Endothelial cell of umbilical vein (primary cell): ENCODE data around the gene COG2. TPM values are rescaled to one million over a fixed set of nuclear protein-coding genes. Genes with fewer than 3 reads are reported as not detected.

ENCODE experiments used
- Bru-seq: library from RNA; stranded (reverse); fragments of 400-500 nt; gene quantifications from one replicate; lab custom pipeline; 2021; lab: Mats Ljungman, UMichigan
- BruChase-seq, 2 experiments: library from RNA; stranded (reverse); fragments of 400-500 nt; gene quantifications; one replicate each; lab custom pipeline; 2021; lab: Mats Ljungman, UMichigan
- BruUV-seq: library from RNA; stranded (reverse); fragments of 400-500 nt; replicated peaks from 2 replicates; lab custom pipeline; 2021; lab: Mats Ljungman, UMichigan
- CTCF ChIA-PET: fragments of 300-600, 350-600 bp; sonication (Branson Sonifier 250); formaldehyde crosslinking; loops from one replicate; lab custom pipeline; 2021; ENCODE audit warnings: antibody characterized with exemption, inconsistent platforms; lab: Charles Lee
- POLR2A ChIA-PET: fragments of 300-600, 350-600 bp; sonication (Branson Sonifier 250); formaldehyde crosslinking; loops from one replicate; lab custom pipeline; 2021; ENCODE audit warnings: antibody characterized with exemption, inconsistent platforms; lab: Charles Lee
- DNase-seq: peaks from one replicate; pipeline ENCODE4 v3.0.0-alpha.2; 2011; ENCODE audit warnings: low read depth, low spot score
- FAIRE-seq: peaks from 2 replicates; lab custom pipeline; 2011; peaks lifted over from hg19 to GRCh38; lab: Jason Lieb, UNC
- H2AFZ ChIP-seq: 2 replicates; pipeline ENCODE4 v1.6.0; 2012; ENCODE audit warnings: low read depth, low read length, control low read depth, inconsistent platforms
- H3K27ac ChIP-seq: 2 replicates; pipeline ENCODE4 v1.5.1; 2011; ENCODE audit warnings: low read depth, mild to moderate bottlenecking, control low read depth, low read length, moderate library complexity; ENCODE audit not compliant: insufficient read depth
- H3K27me3 ChIP-seq, 2 experiments: 2 replicates each; pipeline versions ENCODE4 v1.6.0 to v1.6.1; 2011; ENCODE audit warnings: low read length in 2 of 2, mixed read lengths in 1 of 2; ENCODE audit not compliant: control insufficient read depth in 2 of 2, insufficient read depth in 2 of 2
- H3K36me3 ChIP-seq, 2 experiments: 2 replicates in 1 of 2; 3 replicates in 1 of 2; pipeline ENCODE4 v1.5.1; 2011; ENCODE audit warnings: low read length in 2 of 2, mild to moderate bottlenecking in 1 of 2, moderate library complexity in 1 of 2; ENCODE audit not compliant: control insufficient read depth in 2 of 2, insufficient read depth in 2 of 2; ENCODE audit errors: extremely low read depth in 1 of 2
- H3K4me1 ChIP-seq: 3 replicates; pipeline ENCODE4 v1.5.1; 2011; ENCODE audit warnings: mild to moderate bottlenecking, low read length; ENCODE audit not compliant: control insufficient read depth, insufficient read depth; ENCODE audit errors: extremely low read depth
- H3K4me2 ChIP-seq: 2 replicates; pipeline ENCODE4 v1.6.1; 2011; ENCODE audit warnings: low read length, control low read depth, mixed read lengths; ENCODE audit not compliant: insufficient read depth
- H3K4me3 ChIP-seq, 3 experiments: fragments of 200-600 bp in 1 of 3; sonication (generic), shearing (Covaris generic) in 1 of 3; replicated peaks in 1 of 3; 2 replicates each; pipeline ENCODE4 v1.5.1; 2011 to 2016; ENCODE audit warnings: control low read depth in 3 of 3, low read length in 3 of 3, mild to moderate bottlenecking in 2 of 3, inconsistent platforms in 1 of 3, low read depth in 1 of 3, moderate library complexity in 1 of 3; ENCODE audit not compliant: insufficient read depth in 1 of 3
- H3K79me2 ChIP-seq: 2 replicates; pipeline ENCODE4 v1.6.0; 2012; ENCODE audit warnings: low read length, inconsistent platforms; ENCODE audit not compliant: control insufficient read depth, insufficient read depth
- H3K9ac ChIP-seq: replicated peaks from 2 replicates; pipeline ENCODE3; 2011; ENCODE audit warnings: low read length, control low read depth; ENCODE audit not compliant: insufficient read depth; ENCODE audit errors: extremely low read depth
- H3K9me1 ChIP-seq: replicated peaks from 3 replicates; pipeline ENCODE4 v1.6.0; 2011; ENCODE audit warnings: mild to moderate bottlenecking, low read length; ENCODE audit not compliant: control insufficient read depth, insufficient read depth; ENCODE audit errors: extremely low read depth
- H3K9me3 ChIP-seq: replicated peaks from 2 replicates; pipeline ENCODE4 v1.5.1; 2012; ENCODE audit warnings: low read length, inconsistent platforms; ENCODE audit not compliant: control insufficient read depth, insufficient read depth
- H4K20me1 ChIP-seq: replicated peaks from 2 replicates; pipeline ENCODE3; 2011; ENCODE audit warnings: mild to moderate bottlenecking, low read length; ENCODE audit not compliant: control insufficient read depth, insufficient read depth; ENCODE audit errors: extremely low read depth
- EZH2 ChIP-seq: IDR thresholded peaks from 2 replicates; pipeline ENCODE4 v1.6.1; 2012; ENCODE audit warnings: borderline replicate concordance, low read depth, mild to moderate bottlenecking, moderate library complexity, low read length, inconsistent platforms; ENCODE audit not compliant: severe bottlenecking
- FOS ChIP-seq: IDR thresholded peaks from 2 replicates; pipeline ENCODE4 v1.6.1; 2011; ENCODE audit warnings: mild to moderate bottlenecking, low read length, moderate library complexity, borderline replicate concordance; ENCODE audit not compliant: insufficient read depth
- GATA2 ChIP-seq: IDR thresholded peaks from 2 replicates; pipeline ENCODE4 v1.7.0; 2011; ENCODE audit warnings: low read depth, mild to moderate bottlenecking, moderate library complexity, mixed read lengths, low read length; ENCODE audit not compliant: insufficient read length, insufficient read depth
- JUN ChIP-seq: IDR thresholded peaks from 2 replicates; pipeline ENCODE4 v1.6.1; 2011; ENCODE audit warnings: borderline replicate concordance, low read depth; ENCODE audit not compliant: insufficient read length, insufficient read depth
- MYC ChIP-seq: IDR thresholded peaks from one replicate; pipeline ENCODE4 v1.6.1; 2011; ENCODE audit warnings: mild to moderate bottlenecking, low read depth, low read length
- POLR2A ChIP-seq: IDR thresholded peaks from 2 replicates; pipeline ENCODE4 v1.6.1; 2012; ENCODE audit warnings: low read depth, mild to moderate bottlenecking, control low read depth, low read length
- POLR2AphosphoS5 ChIP-seq: IDR thresholded peaks from 2 replicates; pipeline ENCODE4 v1.6.1; 2012; ENCODE audit warnings: low read depth, mild to moderate bottlenecking, control low read depth, low read length, moderate library complexity; ENCODE audit not compliant: insufficient read depth
- dilution Hi-C: fragments of 300-500 bp; cut with MboI; formaldehyde crosslinking; loops from one replicate; pipeline ENCODE4 v1.15.0; 2019; ENCODE audit warnings: low sequenced_read_pairs; ENCODE audit not compliant: extremely low pct_ligation_motif_present
- intact Hi-C: fragments of 100-400 bp; cut with micrococcal nuclease; formaldehyde crosslinking; loops from one replicate; pipeline ENCODE4 v1.10.0; 2022
- long read RNA-seq: library from polyadenylated mRNA; stranded (forward); transcript quantifications from one replicate; pipeline ENCODE4 v2.0.0, GENCODE V29; 2021
- polyA minus RNA-seq, 3 experiments: library from RNA; depleted of rRNA, polyadenylated mRNA; stranded (reverse); fragments of >200 nt; gene quantifications; 1 replicate in 1 of 3; 2 replicates in 2 of 3; pipeline ENCODE4 v1.2.3, GENCODE V29; 2011
- polyA plus RNA-seq, 4 experiments: library from polyadenylated mRNA; depleted of rRNA in 3 of 4; stranded (reverse) in 3 of 4; unstranded in 1 of 4; fragments of >200 nt; gene quantifications; 2 replicates each; pipeline versions ENCODE4 v1.2.1 to v1.2.3, GENCODE V29; 2011 to 2012; ENCODE audit warnings: missing spikeins in 1 of 4
- total RNA-seq: library from RNA; stranded (reverse); gene quantifications from 2 replicates; pipeline ENCODE4 v1.2.3, GENCODE V29; 2021
- TF ChIP-seq, protein P1 (sequence below): IDR thresholded peaks from 2 replicates; pipeline ENCODE4 v1.6.1; 2011; ENCODE audit not compliant: insufficient read depth, insufficient read length
- TF ChIP-seq, protein P2 (sequence below), 2 donors: IDR thresholded peaks; 1 replicate in 1 of 2; 2 replicates in 1 of 2; pipeline ENCODE4 v1.5.1; 2011; ENCODE audit warnings: low read length in 2 of 2, mild to moderate bottlenecking in 2 of 2, moderate library complexity in 2 of 2, control low read depth in 1 of 2, inconsistent platforms in 1 of 2, low read depth in 1 of 2; ENCODE audit not compliant: insufficient read depth in 1 of 2; ENCODE audit errors: extremely low read depth in 1 of 2

Gene COG2, protein sequence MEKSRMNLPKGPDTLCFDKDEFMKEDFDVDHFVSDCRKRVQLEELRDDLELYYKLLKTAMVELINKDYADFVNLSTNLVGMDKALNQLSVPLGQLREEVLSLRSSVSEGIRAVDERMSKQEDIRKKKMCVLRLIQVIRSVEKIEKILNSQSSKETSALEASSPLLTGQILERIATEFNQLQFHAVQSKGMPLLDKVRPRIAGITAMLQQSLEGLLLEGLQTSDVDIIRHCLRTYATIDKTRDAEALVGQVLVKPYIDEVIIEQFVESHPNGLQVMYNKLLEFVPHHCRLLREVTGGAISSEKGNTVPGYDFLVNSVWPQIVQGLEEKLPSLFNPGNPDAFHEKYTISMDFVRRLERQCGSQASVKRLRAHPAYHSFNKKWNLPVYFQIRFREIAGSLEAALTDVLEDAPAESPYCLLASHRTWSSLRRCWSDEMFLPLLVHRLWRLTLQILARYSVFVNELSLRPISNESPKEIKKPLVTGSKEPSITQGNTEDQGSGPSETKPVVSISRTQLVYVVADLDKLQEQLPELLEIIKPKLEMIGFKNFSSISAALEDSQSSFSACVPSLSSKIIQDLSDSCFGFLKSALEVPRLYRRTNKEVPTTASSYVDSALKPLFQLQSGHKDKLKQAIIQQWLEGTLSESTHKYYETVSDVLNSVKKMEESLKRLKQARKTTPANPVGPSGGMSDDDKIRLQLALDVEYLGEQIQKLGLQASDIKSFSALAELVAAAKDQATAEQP
- total RNA-seq: 20.7 and 24.2 TPM in 2 replicates
- 6.1 and 7.6 TPM in 2 replicates for polyA plus RNA-seq
- polyA plus RNA-seq (2011; cell fraction: cytosol; rRNA removed): 9.3 and 9.6 TPM in 2 replicates
- polyA plus RNA-seq (2011; cell fraction: nucleus; rRNA removed): 25.8 and 28.7 TPM in 2 replicates
- 11.3 and 14.0 TPM in 2 replicates for polyA plus RNA-seq (2012)
- 13.1 TPM in 2 replicates for polyA minus RNA-seq
- 11.4 TPM for polyA minus RNA-seq (2011; cell fraction: cytosol; rRNA and poly(A)+ RNA removed)
- 14.0 and 19.5 TPM in 2 replicates for polyA minus RNA-seq (2011; cell fraction: nucleus; rRNA and poly(A)+ RNA removed)
- percentile 78 among the genes with signal in this experiment for Bru-seq, nascent RNA
- BruChase-seq, experiment 1, labeled RNA remaining after a 6-hour chase: percentile 55 among the genes with signal in this experiment
- BruChase-seq, experiment 2, labeled RNA remaining after a 2-hour chase: percentile 61 among the genes with signal in this experiment
- long read RNA-seq, transcript COG2-202 (18 exons, 2,921 nt): major isoform, 20 of 89 reads
- long read RNA-seq, partial matches to known transcripts: 59 of 89 reads
- long read RNA-seq, other reads (novel, unspliced or antisense): 9 of 89 reads

DNA sequence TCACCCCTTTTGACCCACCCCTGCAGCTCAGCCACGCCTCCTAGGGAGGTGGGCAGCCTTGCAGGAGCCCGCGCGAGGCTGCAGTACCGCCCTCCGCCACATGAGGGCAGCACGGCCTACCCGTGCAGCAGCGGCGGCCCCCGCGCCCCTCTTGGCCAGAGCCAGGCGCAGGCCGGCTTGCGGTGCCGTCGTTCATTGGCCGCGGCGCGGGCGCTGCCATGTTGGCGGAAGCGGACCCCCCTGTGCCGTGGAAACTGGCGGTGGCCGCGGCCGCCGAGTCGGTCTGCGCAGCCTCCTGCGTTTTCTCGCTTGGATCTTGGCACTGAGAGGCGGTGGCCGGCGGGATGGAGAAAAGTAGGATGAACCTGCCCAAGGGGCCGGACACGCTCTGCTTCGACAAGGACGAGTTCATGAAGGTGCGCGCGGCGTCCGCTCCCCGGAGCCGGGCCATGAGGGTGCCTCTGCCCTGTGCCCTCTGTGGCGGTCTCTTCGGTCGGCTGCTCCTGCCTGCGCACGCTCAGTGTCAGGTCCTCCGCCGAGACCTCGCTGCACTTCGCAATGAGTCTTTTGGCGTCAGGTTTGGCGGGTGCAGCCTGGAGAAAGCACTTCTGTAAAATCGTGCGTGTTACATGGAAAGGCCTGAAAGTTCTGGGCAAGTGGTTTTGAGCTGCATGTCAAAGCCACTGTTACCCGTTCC lies at the start of gene COG2:
Gene COG2, plus strand, starts transcription at position 219 of the 697 bp plus-strand sequence. Its CDS starts 126 bp downstream, at position 345.
- no peaks in the 10 kb centered on the region for H3K9me1 ChIP-seq
- H4K20me1 ChIP-seq: no peaks in the 10 kb centered on the region
- H3K9ac ChIP-seq: peak within 1 kb of the TSS; percentile 18
- H3K4me2 ChIP-seq: peak within 1 kb of the TSS; percentile 77
- H3K4me1 ChIP-seq: peaks cover 12% of the 10 kb centered on the region
- H3K27ac ChIP-seq: no peak within 1 kb of the TSS
- H3K4me3 ChIP-seq: peak within 1 kb of the TSS; percentile 4 to 95 (median 47)
- no peaks in the 10 kb centered on the region for H3K36me3 ChIP-seq
- intact Hi-C loops (loop anchor here (1.0 to 5.0 kb wide), 11 partner anchors 112 to 1185 kb away; partner anchors contain the start of genes TSNAX and TTC13), dilution Hi-C loops (no loop called here)
- TF ChIP-seq GATA2: no peak
- no peak for TF ChIP-seq EZH2
- no peak for TF ChIP-seq JUN
- peak; percentile 65 for TF ChIP-seq POLR2A
- peak; percentile 81 for TF ChIP-seq POLR2AphosphoS5
- TF ChIP-seq, protein P1, sequence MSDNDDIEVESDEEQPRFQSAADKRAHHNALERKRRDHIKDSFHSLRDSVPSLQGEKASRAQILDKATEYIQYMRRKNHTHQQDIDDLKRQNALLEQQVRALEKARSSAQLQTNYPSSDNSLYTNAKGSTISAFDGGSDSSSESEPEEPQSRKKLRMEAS: peak; percentile 3
- TF ChIP-seq, protein P2, sequence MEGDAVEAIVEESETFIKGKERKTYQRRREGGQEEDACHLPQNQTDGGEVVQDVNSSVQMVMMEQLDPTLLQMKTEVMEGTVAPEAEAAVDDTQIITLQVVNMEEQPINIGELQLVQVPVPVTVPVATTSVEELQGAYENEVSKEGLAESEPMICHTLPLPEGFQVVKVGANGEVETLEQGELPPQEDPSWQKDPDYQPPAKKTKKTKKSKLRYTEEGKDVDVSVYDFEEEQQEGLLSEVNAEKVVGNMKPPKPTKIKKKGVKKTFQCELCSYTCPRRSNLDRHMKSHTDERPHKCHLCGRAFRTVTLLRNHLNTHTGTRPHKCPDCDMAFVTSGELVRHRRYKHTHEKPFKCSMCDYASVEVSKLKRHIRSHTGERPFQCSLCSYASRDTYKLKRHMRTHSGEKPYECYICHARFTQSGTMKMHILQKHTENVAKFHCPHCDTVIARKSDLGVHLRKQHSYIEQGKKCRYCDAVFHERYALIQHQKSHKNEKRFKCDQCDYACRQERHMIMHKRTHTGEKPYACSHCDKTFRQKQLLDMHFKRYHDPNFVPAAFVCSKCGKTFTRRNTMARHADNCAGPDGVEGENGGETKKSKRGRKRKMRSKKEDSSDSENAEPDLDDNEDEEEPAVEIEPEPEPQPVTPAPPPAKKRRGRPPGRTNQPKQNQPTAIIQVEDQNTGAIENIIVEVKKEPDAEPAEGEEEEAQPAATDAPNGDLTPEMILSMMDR (IDR thresholded peaks at IDR 0.05; ENCODE audit: extremely low read depth in 1 of 2, insufficient read depth in 1 of 2, low read depth in 1 of 2, low read length in 2 of 2): peak; percentile 100
- no peak for TF ChIP-seq MYC
- no peak for TF ChIP-seq FOS
- CTCF ChIA-PET: interaction anchor here (0.6 to 1.8 kb wide), 11 partner anchors 8 to 618 kb away, joined by 3 to 8 read pairs (median 4); partner anchors contain the start of genes ARV1, PGBD5 and TTC13
- BruUV-seq: TSS peak; percentile 70
- peak; percentile 93 for FAIRE-seq
- peak within 1 kb of the TSS; percentile 81 for H2AFZ ChIP-seq
- H3K9me3 ChIP-seq: no peaks in the 10 kb centered on the region
- DNase-seq: peak; percentile 94
- H3K79me2 ChIP-seq: peaks cover 31% of the 10 kb centered on the region
- peaks cover 6 to 8% of the 10 kb centered on the region in 2 experiments for H3K27me3 ChIP-seq
- POLR2A ChIA-PET: interaction anchor here (0.6 kb wide), 1 partner anchor 226 kb away, joined by 5 read pairs; the partner anchor contains the start of gene C1orf198
